ENCODE results near the gene NPC1L1. TPM values are rescaled to one million over a fixed set of nuclear protein-coding genes. Genes with fewer than 3 reads are reported as not detected.

The NPC1L1 gene
- total RNA-seq, 3 donors from 2014 or later (not counting 1 experiment from before 2014, with no cell fraction given): 0.10 to 0.16 TPM; not detected in 1

- H3K9me3 ChIP-seq (ENCODE audit: control insufficient read depth, insufficient read depth, low read length): no peaks in the 10 kb centered on the region
- no peaks in the 10 kb centered on the region for H3K27me3 ChIP-seq (ENCODE audit: control insufficient read depth, insufficient read depth, low read length)
- H3K27me3 Mint-ChIP-seq (ENCODE audit: low read depth in 2 of 2): no peaks in the 10 kb centered on the region
- H3K36me3 ChIP-seq (ENCODE audit: control insufficient read depth, insufficient read depth, low read length): peaks cover 17% of the 10 kb centered on the region
- H3K4me1 ChIP-seq (ENCODE audit: control insufficient read depth, insufficient read depth, low read length): peaks cover 17% of the 10 kb centered on the region
- intact Hi-C loops (cut with micrococcal nuclease): no loop called here
- H3K4me3 Mint-ChIP-seq: peak overlapping the region; percentile 18
- 93% methylated on average over 3 of the region's 4 CpGs for WGBS (ENCODE audit: insufficient coverage)
- no peak overlapping the region for H3K4me3 ChIP-seq (ENCODE audit: low read length)
- H3K9me3 Mint-ChIP-seq: no peaks in the 10 kb centered on the region
- peak overlapping the region; percentile 27 to 32 for H3K27ac Mint-ChIP-seq
- TF ChIP-seq CTCF (IDR thresholded peaks at IDR 0.05): no peak
- no peak for ATAC-seq
- DNase-seq: no peak
- peaks cover 53 to 61% of the 10 kb centered on the region in 2 donors for H3K4me1 Mint-ChIP-seq
- peaks cover 15% of the 10 kb centered on the region for H3K36me3 Mint-ChIP-seq
- no peak overlapping the region for H3K27ac ChIP-seq (ENCODE audit: low read length)
Observed at GRCh38 chr7:44467217-44467548, 73.9 kb downstream of the NPC1L1 start.

- no peak for DNase-seq
- peak; percentile 46 to 83 (median 64) for ATAC-seq
- intact Hi-C loops (cut with micrococcal nuclease): no loop called here
- Mint-ChIP-seq H3K9me3 (no peaks in the 10 kb centered on the region), H3K36me3 (peaks cover 15% of the 10 kb centered on the region), H3K4me3 (peak overlapping the region; percentile 18), H3K4me1 (peaks cover 52 to 62% of the 10 kb centered on the region in 2 donors), H3K27ac (peak overlapping the region; percentile 27 to 32), H3K27me3 (ENCODE audit: low read depth in 2 of 2) (no peaks in the 10 kb centered on the region)
- Histone ChIP-seq H3K36me3 (ENCODE audit: control insufficient read depth, insufficient read depth, low read length) (peaks cover 17% of the 10 kb centered on the region), H3K9me3 (ENCODE audit: control insufficient read depth, insufficient read depth, low read length) (no peaks in the 10 kb centered on the region), H3K4me1 (ENCODE audit: control insufficient read depth, insufficient read depth, low read length) (peaks cover 22% of the 10 kb centered on the region), H3K4me3 (ENCODE audit: low read length) (no peak overlapping the region), H3K27ac (ENCODE audit: low read length) (no peak overlapping the region), H3K27me3 (ENCODE audit: control insufficient read depth, insufficient read depth, low read length) (no peaks in the 10 kb centered on the region)
- no peak for TF ChIP-seq CTCF (IDR thresholded peaks at IDR 0.05)
- 55% methylated on average over 3 of the region's 4 CpGs for whole genome bisulfite sequencing (ENCODE audit: insufficient coverage)
Observed at GRCh38 chr7:44466300-44467216, 74.6 kb downstream of the NPC1L1 start.

GRCh38 chr7:44465490-44465889 is 75.6 kb downstream of the NPC1L1 start:
- DNase-seq (no peak), ATAC-seq (no peak)
- H3K27me3 Mint-ChIP-seq (ENCODE audit: low read depth in 2 of 2): no peaks in the 10 kb centered on the region
- Histone ChIP-seq H3K9me3 (ENCODE audit: control insufficient read depth, insufficient read depth, low read length) (no peaks in the 10 kb centered on the region), H3K27me3 (ENCODE audit: control insufficient read depth, insufficient read depth, low read length) (no peaks in the 10 kb centered on the region), H3K4me3 (ENCODE audit: low read length) (no peak overlapping the region), H3K36me3 (ENCODE audit: control insufficient read depth, insufficient read depth, low read length) (peaks cover 11% of the 10 kb centered on the region), H3K27ac (ENCODE audit: low read length) (no peak overlapping the region), H3K4me1 (ENCODE audit: control insufficient read depth, insufficient read depth, low read length) (peaks cover 30% of the 10 kb centered on the region)
- WGBS (ENCODE audit: insufficient coverage): 85% methylated on average over 3 of the region's 5 CpGs
- TF ChIP-seq CTCF (IDR thresholded peaks at IDR 0.05): no peak
- no peak overlapping the region for H3K4me3 Mint-ChIP-seq
- peak overlapping the region in 1 of 2 donors; percentile 27 for H3K27ac Mint-ChIP-seq
- H3K9me3 Mint-ChIP-seq: no peaks in the 10 kb centered on the region
- intact Hi-C loops (cut with micrococcal nuclease): no loop called here
- peaks cover 62 to 68% of the 10 kb centered on the region in 2 donors for H3K4me1 Mint-ChIP-seq
- peaks cover 15% of the 10 kb centered on the region for H3K36me3 Mint-ChIP-seq

All from natural killer cell (primary cell).